Left renal cortex interstitium (tissue), 4 donors: ENCODE results near the gene SNRPF. TPM values are rescaled to one million over a fixed set of nuclear protein-coding genes. Genes with fewer than 3 reads are reported as not detected.
"Not testable (repeated sequence)": the region's sequence is repeated elsewhere in the genome, so short reads cannot be mapped to it uniquely, and the experiment has no call there.

Experiments
- DNase-seq, 4 donors: peaks; one replicate each; pipeline ENCODE4 v3.0.0-alpha.2; 2013; ENCODE audit warnings: low read depth in 4 of 4, low spot score in 2 of 4, missing footprints in 1 of 4
- polyA plus RNA-seq, 4 donors: library from polyadenylated mRNA; unstranded; fragments of 120-200 nt; gene quantifications; one replicate each; pipeline ENCODE4 v1.2.1, GENCODE V29; 2013; ENCODE audit not compliant: insufficient read length in 4 of 4

Gene SNRPF
- polyA plus RNA-seq, result 100 to 1,000 TPM in 1 of 4 donors, 10 to 100 TPM in 3; 84.0 to 101 (median 93.6) TPM

- peak; percentile 95 to 98 (median 96) for DNase-seq
Measured at GRCh38 chr12:95858451-95859343, at the start of gene SNRPF. TSS of gene SNRPF (plus strand) at chr12:95858952. CDS start at chr12:95859074, 122 bp downstream.

- DNase-seq, result no peak
Measured at GRCh38 chr12:95809000-95809680, 49.6 kb upstream of the SNRPF start.

DNA sequence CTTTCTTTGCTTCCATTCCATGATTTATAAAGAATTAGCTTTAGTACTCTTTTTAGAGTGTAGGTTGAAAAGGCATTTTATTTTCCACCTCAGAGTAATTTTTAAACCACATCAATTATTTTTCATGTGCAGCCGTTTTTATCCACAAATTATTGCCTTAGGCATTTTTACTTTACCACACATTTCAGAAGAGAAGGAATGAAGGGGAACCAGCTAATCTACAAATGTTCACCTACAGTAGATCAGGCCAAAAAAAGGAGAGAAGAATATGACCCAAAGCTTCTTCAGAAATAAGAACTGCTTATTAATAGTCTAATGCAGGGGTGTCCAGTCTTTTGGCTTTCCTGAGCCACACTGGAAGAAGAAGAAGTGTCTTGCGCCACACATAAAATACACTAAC, 48.3 kb upstream of the SNRPF start:
- DNase-seq, result no peak

DNA sequence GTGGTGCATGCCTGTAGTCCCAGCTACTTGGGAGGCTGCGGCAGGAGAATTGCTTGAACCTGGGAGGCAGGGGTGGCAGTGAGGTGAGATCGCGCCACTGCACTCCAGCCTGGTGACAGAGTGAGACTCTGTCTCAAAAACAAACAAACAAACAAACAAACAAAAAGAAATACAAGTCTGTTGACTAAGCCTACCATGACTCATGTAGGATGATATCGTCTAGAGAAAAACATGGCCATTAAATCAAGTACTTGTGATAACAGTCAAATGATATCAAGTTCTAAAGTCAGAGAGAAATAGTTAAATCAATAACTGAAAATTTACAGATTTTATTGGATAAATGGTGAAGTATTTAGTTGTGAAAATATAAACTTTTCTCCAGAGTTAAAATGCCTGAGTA, 46.6 kb upstream of the SNRPF start:
- DNase-seq, result not testable (repeated sequence)

- DNase-seq, result no peak
Measured at GRCh38 chr12:95815632-95816212, 43.0 kb upstream of the SNRPF start.

DNA sequence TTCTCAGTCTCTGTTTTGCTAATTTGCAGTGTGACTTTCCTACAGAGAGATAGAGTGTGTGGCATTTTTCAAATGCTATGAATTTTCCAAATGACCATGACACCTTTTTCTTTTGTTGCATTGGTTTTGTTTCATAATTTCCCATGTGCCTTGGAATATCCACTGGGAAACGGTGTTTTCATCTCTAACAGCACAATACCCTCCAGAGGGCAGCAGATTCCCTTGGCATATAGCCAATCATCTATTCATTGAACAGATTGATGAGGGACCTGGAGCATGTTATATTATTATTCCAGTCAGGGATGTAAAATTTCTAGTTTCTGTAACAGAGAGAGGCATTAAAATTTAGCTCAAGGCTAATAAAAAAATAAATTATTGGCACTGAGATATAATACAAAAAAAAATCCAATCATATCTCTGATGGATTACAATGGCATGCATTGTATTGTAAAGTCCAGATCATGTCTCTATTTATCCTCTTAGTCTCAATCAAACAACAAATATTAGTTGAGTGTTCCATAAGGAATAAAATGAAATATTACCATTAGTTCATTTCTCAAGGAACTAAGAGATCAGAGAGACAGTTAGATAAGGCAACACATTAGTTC, 38.6 kb upstream of the SNRPF start:
- no peak for DNase-seq

DNA sequence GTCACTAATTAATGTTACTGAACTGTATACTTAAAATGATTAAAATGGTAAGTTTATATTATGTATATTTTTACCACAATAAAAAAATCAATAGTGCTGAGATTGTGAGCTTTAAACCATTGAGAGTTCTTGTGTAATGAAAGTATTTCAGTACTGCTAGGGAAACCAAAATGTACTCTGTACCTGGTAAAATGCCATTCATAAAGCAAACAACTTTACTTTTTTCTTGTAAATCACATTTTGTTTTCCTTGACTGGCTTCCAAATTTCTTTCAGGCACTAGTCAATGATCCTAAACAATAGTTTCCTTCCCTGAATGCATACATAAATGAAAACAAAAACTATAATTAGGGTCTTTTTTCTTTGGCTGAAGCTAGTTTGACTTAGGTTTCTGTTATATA, 29.4 kb upstream of the SNRPF start:
- no peak for DNase-seq

- DNase-seq, result no peak
Measured at GRCh38 chr12:95830335-95831089, 28.2 kb upstream of the SNRPF start.

GRCh38 chr12:95834572-95834971, 24.2 kb upstream of the SNRPF start:
- no peak for DNase-seq

- DNase-seq, result no peak
Measured at GRCh38 chr12:95836185-95836609, 22.6 kb upstream of the SNRPF start.

DNA sequence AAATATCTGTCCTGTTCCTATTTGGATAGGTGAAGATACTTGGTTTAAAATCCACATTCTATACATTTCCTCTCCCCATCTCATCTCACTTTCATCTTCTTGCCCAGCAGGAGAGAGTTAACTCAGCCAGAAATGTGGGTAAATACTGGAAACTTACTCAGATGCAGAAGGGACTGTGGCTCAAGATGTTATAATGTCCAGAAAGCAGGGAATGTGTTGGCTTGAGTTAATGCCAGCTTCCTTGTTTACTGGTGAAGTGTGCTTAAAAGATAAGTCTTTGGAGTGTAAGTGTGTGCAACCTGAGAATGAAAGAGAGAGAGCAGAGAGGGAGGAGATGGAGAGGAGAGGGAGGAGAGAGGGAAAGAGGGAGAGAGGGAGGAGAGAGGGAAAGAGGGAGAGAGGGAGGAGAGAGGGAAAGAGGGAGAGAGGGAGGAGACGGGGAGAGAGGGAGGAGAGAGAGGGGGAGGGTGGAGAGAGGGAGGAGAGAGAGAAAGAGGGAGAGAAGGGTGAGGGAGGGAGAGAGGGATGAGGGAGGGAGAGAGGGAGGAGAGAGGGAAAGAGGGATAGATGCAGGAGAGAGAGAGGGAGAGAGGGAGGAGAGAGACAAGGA, 22.0 kb upstream of the SNRPF start:
- no peak for DNase-seq

- no peak for DNase-seq
Measured at GRCh38 chr12:95837240-95838038, 21.3 kb upstream of the SNRPF start.

GRCh38 chr12:95838125-95838524, 20.6 kb upstream of the SNRPF start:
- DNase-seq, result no peak

DNA sequence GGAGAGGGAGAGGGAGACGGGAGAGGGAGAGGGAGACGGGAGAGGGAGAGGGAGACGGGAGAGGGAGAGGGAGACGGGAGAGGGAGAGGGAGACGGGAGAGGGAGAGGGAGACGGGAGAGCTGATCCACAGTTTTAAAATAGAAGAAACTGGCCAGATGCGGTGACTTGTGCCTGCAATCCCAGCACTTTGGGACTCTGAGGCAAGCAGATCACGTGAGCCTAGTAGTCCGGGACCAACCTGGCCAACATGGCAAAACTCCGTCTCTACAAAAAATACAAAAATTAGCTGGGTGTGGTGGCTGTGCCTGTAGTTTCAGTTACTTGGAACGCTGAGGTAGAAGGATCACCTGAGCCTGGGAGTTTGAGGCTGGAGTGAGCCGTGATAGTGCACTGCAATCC, 16.3 kb upstream of the SNRPF start:
- not testable (repeated sequence) for DNase-seq

GRCh38 chr12:95848575-95849388, 10.0 kb upstream of the SNRPF start:
- peak in 1 of 4 donors; percentile 44 for DNase-seq

DNA sequence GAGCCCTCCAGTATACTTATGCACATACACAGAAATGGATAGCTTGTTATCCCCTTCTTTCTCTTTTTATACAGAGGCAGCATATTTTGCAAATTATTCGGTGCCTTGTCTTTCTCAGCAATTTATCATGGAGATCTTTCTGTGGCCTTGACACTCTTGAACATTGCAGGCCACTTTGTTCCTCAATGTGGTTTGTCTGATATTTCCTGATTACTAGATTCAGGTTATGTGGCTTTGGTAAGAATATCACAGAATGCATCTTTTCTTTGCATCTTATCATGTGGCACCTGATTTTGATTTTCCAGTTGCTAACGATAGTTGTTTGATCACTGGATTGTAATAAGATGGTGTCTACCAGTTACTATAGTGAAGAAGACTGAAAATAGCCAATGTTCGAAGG, 7.1 kb upstream of the SNRPF start:
- DNase-seq, result no peak

GRCh38 chr12:95852133-95852532, 6.6 kb upstream of the SNRPF start:
- DNase-seq, result no peak

GRCh38 chr12:95857156-95857555, 1.6 kb upstream of the SNRPF start:
- no peak for DNase-seq
